ES-I3 (cell line): ENCODE measurements around the gene XPR1.
"Not testable (repeated sequence)": the region's sequence is repeated elsewhere in the genome, so short reads cannot be mapped to it uniquely, and the experiment has no call there.

ENCODE experiments used
- H3K36me3 ChIP-seq: 2 replicates; pipeline ENCODE4 v1.6.1; 2013; ENCODE audit warnings: mild to moderate bottlenecking, low read length, control low read depth, moderate library complexity; ENCODE audit not compliant: insufficient read depth
- H3K4me1 ChIP-seq: 2 replicates; pipeline ENCODE4 v1.6.1; 2013; ENCODE audit warnings: mild to moderate bottlenecking, control low read depth, low read length; ENCODE audit not compliant: insufficient read depth
- H3K9ac ChIP-seq: 2 replicates; pipeline ENCODE4 v1.6.1; 2013; ENCODE audit warnings: low read depth, mild to moderate bottlenecking, low read length, moderate library complexity
- H3K9me3 ChIP-seq: 2 replicates; pipeline ENCODE4 v1.6.1; 2013; ENCODE audit warnings: mild to moderate bottlenecking, low read length, moderate library complexity; ENCODE audit not compliant: control insufficient read depth, insufficient read depth

Gene XPR1

DNA sequence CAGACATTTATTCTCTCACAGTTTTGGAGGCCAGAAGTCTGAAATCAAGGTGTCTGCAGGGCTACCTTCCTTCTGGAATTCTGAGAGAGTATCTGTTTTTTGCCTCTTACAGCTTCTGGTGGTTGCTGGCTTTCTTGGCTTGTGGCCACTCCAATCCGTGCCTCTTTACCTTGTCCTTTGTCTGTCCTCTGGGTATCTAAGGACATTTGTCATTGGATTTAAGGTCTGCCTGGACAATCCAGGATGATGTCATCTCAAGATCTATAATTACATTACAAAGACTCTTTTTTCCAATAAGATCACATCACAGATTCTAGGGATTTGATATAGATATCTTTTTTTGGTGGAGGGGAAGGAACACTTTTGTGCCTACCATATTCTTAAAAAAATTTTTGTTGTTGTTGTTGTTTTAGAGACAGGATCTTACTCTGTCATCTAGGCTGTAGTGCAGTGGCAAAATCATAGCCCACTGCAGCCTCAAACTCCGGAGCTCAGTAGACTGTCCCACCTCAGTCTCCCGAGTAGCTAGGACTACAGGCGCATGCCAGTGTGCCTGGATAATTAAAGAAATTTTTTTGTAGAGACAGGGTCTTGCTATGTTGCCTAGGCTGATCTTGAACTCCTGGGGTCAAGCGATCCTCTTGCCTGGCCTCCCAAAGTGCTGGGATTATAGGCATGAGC is 61.9 kb downstream of the XPR1 start:
- Histone ChIP-seq H3K4me1 (no peaks in the 10 kb centered on the region), H3K9ac (no peak overlapping the region), H3K9me3 (peaks cover 8% of the 10 kb centered on the region), H3K36me3 (no peaks in the 10 kb centered on the region)

DNA sequence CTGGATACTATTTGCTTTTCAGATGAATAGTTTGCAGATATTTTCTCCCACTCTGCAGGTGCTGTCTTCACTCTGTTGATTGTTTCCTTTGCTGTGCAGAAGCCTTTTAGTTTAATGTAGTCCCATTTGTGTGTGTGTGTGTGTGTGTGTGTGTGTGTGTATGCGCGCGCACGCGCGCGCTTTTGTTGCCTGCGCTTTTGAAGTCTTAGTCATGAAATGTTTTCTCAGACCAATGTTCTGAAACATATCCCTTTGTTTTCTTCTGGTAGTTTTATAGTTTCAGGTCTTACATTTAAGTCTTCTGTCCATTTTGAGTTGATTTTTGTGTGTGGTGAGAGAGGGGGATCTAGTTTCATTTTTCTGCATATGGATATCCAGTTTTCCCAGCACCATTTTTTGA is 63.5 kb downstream of the XPR1 start:
- peaks cover 10% of the 10 kb centered on the region for H3K9me3 ChIP-seq
- no peak overlapping the region for H3K9ac ChIP-seq
- H3K36me3 ChIP-seq = no peaks in the 10 kb centered on the region
- H3K4me1 ChIP-seq = no peaks in the 10 kb centered on the region

DNA sequence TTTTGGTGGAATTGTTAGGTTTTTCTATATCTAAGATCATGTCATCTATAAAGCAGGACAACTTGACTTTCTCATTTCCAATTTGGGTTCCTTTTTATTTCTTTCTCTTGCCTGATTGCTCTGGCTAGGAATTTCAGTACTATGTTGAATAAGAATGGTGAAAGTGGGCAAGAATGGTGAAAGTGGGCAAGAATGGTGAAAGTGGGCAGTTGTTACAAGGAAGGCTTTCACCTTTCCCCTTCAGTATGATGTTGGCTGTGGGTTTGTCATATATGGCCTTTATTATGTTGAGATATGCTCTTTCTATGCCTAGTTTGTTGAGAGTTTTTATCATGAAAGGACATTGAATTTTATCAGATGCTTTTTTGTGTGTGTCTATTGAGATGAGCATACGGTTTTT is 64.5 kb downstream of the XPR1 start:
- Histone ChIP-seq H3K36me3 (no peaks in the 10 kb centered on the region), H3K9me3 (peaks cover 10% of the 10 kb centered on the region), H3K4me1 (no peaks in the 10 kb centered on the region), H3K9ac (no peak overlapping the region)

DNA sequence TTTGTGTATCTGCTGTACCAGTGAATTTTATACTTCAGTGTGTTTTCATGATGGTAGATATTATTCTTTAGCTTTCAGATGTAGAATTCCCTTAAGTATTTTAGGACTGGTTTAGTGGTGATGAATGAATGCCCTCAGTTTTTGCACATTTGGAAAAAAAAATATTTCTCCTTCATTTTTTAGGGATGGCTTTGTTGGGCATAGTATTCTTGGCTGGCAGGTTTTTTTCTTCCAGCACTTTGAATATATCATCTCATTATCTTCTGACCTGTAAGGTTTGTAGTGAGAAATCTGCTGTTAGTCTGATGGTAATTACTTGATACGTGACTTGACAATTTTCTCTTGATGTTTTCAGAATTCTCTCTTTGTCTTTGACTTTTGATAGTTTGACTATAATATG is 66.8 kb downstream of the XPR1 start:
- Histone ChIP-seq H3K9me3 (peaks cover 10% of the 10 kb centered on the region), H3K9ac (no peak overlapping the region), H3K4me1 (no peaks in the 10 kb centered on the region), H3K36me3 (no peaks in the 10 kb centered on the region)

DNA sequence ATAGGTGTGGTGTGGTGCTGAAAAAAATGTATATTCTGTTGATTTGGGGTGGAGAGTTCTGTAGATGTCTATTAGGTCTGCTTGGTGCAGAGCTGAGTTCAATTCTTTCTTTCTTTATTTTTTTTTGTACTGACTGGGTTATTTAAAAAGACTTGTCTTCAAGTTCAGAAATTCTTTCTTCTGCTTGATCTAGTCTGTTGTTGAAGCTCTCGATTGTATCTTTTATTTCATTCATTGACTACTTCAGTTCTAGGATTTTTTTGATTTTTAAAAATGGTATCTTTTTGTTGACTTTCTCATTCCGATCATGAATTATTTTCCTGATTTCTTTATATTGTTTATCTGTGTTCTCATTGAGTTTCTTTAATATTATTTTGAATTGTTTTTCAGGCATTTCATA is 70.6 kb downstream of the XPR1 start:
- not testable (repeated sequence) for H3K36me3 ChIP-seq, H3K4me1 ChIP-seq, H3K9me3 ChIP-seq

DNA sequence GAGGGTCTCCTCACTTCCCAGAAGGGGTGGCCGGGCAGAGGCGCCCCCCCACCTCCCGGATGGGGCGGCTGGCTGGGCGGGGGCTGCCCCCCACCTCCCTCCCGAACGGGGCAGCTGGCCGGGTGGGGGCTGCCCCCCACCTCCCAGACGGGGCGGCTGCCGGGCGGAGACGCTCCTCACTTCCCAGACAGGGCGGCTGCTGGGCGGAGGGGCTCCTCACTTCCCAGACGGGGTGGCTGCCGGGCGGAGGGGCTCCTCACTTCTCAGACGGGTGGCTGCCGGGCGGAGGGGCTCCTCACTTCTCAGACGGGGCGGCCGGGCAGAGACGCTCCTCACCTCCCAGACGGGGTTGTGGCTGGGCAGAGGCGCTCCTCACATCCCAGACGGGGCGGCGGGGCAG is 78.9 kb downstream of the XPR1 start:
- not testable (repeated sequence) for H3K36me3 ChIP-seq, H3K4me1 ChIP-seq, H3K9me3 ChIP-seq, H3K9ac ChIP-seq

More for the DNA sequence above, 70.6 kb downstream of the XPR1 start:
- not testable (repeated sequence) for H3K9ac ChIP-seq

DNA sequence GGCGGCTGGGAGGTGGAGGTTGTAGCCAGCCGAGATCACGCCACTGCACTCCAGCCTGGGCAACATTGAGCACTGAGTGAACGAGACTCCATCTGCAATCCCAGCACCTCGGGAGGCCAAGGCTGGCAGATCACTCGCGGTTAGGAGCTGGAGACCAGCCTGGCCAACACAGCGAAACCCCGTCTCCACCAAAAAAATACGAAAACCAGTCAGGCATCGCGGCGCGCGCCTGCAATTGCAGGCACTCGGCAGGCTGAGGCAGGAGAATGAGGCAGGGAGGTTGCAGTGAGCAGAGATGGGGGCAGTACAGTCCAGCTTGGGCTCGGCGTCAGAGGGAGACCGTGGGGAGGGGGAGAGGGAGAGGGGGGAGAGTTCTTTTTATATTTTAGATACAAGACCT is 79.4 kb downstream of the XPR1 start:
- H3K4me1 ChIP-seq, H3K36me3 ChIP-seq, H3K9ac ChIP-seq, H3K9me3 ChIP-seq: not testable (repeated sequence)

DNA sequence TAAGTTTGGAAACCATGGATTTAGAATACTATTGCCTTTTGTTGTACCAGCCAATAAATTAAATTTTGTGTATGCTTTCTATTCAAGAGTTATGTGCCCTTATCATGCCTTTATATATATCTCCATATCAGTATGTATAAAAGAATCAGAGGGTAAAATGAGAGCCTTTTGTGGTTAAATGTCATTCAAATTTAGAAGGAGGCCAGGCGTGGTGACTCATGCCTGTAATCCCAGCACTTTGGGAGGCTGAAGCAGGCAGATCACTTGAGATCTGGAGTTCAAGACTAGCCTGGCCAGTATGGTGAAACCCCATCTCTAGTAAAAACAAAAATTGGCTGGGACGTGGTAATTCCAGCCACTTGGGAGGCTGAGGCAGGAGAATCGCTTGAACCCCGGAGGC is 88.9 kb downstream of the XPR1 start:
- no peaks in the 10 kb centered on the region; the same call in 1 of the 2 replicates for H3K4me1 ChIP-seq
- H3K9ac ChIP-seq = no peak overlapping the region
- H3K9me3 ChIP-seq = no peaks in the 10 kb centered on the region
- no peaks in the 10 kb centered on the region for H3K36me3 ChIP-seq

DNA sequence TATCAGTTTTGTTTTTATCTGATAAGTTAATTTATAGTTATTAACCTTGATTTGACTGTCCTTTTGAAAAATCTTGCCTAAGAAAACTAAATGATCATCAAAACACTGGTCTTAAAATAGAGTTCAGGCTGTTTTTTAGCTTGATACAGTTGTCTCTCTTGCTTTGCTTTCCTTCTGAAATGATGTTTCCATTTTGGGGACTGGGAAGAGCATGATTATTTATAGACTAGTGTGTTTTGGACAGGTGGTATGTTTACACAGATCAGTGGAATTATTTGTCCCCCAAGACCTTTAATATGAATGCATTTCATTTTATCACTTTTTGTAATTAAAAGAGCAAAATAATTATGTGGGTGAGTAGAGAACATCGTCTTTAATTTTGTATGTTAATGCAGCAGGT is 90.8 kb downstream of the XPR1 start:
- Histone ChIP-seq H3K4me1 (no peaks in the 10 kb centered on the region; the same call in 1 of the 2 replicates), H3K36me3 (no peaks in the 10 kb centered on the region), H3K9me3 (no peaks in the 10 kb centered on the region), H3K9ac (no peak overlapping the region)

DNA sequence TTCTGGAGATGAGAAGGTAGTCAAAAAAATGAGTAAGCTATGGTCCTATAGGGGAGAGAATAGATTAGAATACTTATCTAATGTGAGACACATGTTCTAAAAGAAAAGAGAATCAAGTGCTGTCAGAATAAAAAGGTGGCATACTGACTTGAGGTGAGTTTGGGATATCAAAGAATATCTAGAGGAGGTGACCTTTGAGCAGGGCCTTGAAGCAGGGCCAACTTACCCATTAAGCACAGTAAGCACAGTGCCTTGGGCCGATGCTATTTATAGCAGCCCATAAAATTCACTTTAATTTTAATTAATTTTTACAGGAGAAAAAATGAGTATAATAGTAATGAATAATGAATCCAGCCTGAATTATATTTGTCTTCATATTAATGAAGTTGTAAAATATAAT is 92.2 kb downstream of the XPR1 start:
- Histone ChIP-seq H3K9me3 (no peaks in the 10 kb centered on the region; the same call in 1 of the 2 replicates), H3K4me1 (no peaks in the 10 kb centered on the region; the same call in 1 of the 2 replicates), H3K9ac (no peak overlapping the region), H3K36me3 (no peaks in the 10 kb centered on the region)

DNA sequence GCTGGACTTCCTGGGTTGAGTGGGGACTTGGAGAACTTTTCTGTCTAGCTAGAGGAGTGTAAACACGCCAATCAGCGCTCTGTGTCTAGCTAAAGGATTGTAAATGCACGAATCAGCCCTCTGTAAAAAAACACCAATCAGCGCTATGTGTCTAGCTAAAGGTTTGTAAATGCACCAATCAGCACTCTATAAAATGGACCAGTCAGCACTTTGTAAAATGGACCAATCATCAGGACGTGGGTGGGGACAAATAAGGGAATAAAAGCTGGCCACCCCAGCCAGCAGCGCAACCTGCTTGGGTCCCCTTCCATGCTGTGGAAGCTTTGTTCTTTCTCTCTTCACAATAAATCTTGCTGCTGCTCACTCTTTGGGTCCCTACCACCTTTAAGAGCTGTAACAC is 94.2 kb downstream of the XPR1 start:
- not testable (repeated sequence) for H3K36me3 ChIP-seq, H3K9me3 ChIP-seq, H3K9ac ChIP-seq, H3K4me1 ChIP-seq

DNA sequence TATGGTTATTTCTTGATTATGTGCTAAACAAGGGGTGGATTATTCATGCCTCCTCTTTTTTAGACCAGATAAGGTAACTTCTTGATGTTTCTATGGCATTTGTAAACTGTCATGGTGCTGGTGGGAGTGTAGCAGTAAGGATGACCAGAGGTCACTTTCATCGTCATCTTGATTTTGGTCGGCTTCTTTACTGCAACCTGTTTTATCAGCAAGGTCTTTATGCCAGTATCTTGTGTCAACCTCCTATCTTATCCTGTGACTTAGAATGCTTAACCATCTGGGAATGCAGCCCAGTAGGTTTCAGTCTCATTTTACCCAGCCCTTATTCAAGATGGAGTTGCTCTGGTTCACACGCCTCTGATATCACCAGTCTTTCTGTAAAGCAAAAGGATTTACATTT is 95.9 kb downstream of the XPR1 start:
- H3K36me3 ChIP-seq, H3K4me1 ChIP-seq, H3K9ac ChIP-seq, H3K9me3 ChIP-seq: not testable (repeated sequence)

DNA sequence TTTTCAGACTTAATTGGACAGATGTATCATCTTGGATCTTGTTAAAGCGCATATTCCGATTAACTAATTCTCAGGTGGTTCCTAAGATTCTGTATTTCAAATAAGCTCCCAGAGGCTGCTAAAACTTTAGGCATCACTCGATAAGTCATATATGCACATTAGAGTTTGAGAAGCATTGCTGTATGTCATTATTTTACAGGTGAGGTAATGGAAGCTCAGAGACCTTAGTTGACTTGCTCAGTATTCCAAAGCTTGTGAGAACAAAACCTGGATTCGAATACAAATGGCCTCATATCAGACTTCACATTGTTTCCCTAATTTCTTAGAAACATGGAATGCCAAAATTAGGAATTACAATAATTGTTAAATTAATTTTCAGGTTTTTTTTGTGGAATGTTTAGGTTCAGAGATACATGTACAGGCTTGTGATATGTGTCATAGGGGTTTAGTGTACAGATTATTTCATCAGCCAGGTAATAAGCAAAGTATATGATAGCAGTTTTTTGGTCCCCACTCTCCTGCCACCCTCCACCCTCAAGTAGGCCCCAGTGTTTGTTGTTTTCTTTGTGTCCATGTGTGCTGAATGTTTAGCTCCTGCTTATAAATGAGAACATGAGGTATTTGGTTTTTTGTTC is 96.8 kb downstream of the XPR1 start:
- H3K9me3 ChIP-seq = peaks cover 6% of the 10 kb centered on the region; the same call in 1 of the 2 replicates

DNA sequence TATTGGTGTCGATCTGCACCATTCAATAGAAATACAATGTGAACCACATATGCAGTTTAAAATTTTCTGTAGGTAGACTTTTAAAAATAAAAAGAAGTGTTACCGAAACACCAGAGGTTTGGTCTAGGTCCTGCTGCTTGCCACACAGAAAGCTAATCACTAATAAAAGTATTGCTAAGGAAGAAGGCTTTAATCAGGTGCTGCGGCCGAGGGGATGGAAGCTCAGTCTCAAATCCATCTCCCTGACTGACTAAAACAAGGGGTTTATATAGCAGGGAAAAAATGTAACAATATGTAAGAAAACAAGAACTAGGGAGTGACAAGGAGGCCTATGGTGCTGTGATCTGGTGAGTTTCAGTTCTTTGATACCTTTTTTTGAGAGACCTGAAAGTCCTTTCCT is 99.3 kb downstream of the XPR1 start:
- peaks cover 16% of the 10 kb centered on the region for H3K9me3 ChIP-seq
- no peaks in the 10 kb centered on the region for H3K36me3 ChIP-seq
- no peak overlapping the region for H3K9ac ChIP-seq
- no peaks in the 10 kb centered on the region for H3K4me1 ChIP-seq

More for the DNA sequence above, 96.8 kb downstream of the XPR1 start:
- Histone ChIP-seq H3K36me3 (no peaks in the 10 kb centered on the region), H3K4me1 (no peaks in the 10 kb centered on the region), H3K9ac (no peak overlapping the region)

DNA sequence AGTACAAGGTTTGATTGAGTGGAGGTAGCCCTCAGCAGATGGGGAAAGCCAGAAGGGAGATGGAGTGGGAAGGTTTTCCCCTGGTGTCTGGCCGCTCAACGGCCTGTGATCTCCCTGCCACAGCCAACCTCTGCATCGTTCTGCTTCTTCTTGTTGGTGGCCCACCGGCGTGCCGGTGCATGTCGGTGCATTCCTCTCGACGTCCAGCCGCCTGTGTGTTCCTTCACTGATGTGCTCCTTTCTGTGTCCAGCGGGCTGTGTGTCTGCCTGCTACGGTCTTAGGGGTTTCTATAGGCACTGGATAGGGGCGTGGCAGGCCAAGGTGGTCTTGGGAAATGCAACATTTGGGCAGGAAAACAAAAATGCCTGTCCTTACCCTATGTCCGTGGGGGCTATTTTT is 101.0 kb downstream of the XPR1 start:
- H3K36me3 ChIP-seq = no peaks in the 10 kb centered on the region
- H3K9ac ChIP-seq = no peak overlapping the region
- no peaks in the 10 kb centered on the region for H3K4me1 ChIP-seq
- peaks cover 16% of the 10 kb centered on the region for H3K9me3 ChIP-seq
